NCI-H2029 treated with DMSO at 0.1 percent for 48 hours (cell line): ENCODE data around the gene CTNNA1.

Experiments used
- DNase-seq: peaks from one replicate; lab custom pipeline; 2025; lab: John Stamatoyannopoulos, UW

The CTNNA1 gene

DNA sequence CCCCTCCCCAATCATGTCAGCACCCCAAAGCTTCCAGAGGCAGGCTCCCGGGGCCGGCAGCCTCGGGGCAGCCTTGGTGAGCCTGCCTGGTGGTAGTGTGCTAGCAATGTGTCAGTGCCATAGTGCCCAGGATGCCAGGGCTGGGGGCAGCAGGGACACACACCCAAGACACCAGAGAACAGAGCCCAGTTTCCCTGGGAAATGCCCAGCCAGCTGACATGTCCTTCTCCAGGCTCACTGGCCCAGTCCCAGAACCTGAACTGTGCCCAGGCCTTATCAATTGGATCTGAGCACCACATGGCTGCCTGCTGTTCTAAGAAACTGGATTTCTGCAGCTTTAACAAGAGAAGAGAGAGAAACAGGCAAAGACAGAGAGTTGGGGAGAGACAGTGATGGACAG, 196.8 kb downstream of the CTNNA1 start:
- no peak for DNase-seq

DNA sequence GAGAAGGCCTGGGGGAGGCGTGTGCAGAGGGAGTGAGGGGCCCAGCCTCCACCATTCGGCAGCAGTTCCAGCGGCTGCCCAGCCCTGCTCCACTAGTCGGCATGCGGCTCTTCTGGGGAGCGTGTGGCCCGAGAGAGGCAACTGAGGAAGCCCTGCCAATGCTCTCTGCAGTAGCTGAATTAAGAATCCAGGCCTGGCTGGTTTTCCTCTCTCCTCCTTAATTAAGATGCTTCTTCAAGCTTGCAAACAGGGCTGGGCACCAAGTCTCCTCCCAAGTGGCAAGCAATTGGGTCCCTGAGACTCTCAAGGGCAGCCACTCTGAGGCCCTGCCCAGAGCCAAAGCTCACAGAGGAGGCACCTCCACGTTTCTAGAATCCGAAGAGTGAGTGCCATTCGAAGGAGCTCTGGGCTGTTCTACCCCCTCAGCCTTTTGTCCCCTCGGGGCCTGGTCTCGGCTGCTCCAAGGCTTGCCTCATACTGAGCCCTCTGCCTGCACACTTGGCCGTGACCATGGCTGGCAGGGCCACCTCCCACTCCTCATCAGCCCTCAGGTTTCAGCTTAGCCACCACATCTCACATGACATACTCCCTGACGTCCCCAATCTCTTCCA, 197.3 kb downstream of the CTNNA1 start:
- no peak for DNase-seq

DNA sequence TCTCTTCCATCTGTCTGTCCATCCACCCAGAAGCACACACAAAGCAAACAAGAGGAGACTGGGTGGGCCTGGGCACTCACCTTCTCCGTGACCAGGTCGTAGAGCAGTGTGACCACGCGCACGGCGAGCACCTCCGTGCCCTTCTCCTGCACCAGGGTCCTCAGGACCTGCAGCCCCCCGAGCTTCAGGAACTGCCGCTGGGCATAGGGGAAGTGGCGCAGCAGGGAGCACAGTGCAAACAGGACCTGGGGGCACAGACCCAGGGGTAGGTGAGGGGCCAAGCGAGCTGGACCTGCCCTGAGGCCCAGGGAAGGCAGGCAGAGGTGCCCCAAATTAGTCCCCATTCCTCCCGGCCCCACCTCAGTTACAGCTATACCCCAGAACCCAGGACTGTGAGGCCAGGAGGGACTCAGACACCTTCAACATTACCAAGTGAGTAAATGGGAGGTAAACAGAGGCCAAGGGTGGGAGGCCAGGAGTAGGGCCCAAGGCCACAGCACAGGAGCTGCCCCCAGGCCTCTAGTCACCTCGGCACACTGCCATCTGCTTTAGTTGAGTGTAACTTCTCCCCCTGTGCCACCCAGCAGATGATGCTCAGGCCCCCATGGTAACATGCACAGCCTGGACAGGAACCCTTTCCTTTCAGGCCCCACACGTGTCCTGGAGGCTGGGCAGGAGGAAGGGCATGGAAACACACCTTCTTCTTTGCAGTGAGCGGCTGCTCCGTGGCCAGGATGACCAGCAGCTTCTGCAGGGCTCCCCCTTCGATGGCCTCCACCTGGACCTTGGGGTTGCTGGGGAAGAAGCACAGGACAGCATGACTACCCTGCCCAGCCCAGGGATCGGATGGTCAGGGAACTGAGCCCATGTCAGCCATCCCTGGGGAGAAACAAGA, 198.1 kb downstream of the CTNNA1 start:
- no peak for DNase-seq

DNA sequence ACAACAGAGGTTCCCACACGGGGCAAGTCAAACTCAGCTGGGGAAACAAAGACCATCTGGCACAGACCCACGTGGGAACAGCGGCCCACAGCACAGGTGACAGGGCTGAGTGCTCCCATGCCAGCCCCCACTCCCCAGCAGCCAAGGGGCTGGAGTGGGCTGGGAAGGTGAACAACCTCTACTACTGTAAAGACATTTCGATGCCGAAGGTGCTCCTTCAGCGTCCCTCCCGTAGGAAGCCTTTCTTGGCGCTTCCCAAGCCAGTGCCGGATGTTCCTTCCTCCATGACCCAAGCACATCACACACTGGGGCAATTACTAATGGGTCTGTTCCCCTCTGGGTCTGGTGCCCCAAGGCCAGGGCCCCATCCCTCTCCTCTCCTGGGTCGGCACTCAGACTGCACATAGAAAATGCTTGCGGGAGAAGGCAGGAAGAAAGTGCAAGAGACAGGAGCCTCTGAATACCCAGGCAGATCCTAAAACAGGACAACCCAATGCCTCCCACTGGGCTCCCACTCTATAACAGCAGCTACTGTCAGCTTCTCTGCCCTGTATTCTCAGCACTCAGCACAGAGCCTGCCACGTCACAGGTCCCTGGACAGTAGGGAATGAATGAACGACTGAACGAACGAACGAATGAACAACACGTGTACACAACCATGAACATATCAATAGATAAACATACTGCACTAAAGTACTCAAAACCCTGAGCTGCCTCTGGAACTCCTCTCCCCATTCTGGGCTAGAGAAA, 198.9 kb downstream of the CTNNA1 start:
- DNase-seq, result no peak

DNA sequence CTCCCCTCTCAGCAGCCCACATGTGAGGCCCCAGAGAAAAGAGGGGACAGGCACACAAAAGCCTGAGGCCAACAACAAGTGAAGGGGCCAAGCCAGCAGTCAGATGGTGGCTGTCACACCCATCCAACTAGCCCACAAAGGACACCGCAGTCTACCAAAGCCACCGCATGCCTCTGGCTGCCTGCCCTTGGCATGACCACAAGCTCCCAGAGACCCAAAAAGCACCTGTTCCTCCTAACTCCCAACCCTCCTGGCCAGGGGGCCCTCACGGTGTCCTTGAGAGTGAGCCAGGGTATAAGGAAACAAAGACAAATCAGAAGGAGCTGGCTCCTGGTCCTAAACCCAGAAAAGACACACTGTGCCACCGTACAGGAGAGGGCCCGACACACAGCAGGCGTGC, 199.7 kb downstream of the CTNNA1 start:
- DNase-seq, result peak; percentile 93

DNA sequence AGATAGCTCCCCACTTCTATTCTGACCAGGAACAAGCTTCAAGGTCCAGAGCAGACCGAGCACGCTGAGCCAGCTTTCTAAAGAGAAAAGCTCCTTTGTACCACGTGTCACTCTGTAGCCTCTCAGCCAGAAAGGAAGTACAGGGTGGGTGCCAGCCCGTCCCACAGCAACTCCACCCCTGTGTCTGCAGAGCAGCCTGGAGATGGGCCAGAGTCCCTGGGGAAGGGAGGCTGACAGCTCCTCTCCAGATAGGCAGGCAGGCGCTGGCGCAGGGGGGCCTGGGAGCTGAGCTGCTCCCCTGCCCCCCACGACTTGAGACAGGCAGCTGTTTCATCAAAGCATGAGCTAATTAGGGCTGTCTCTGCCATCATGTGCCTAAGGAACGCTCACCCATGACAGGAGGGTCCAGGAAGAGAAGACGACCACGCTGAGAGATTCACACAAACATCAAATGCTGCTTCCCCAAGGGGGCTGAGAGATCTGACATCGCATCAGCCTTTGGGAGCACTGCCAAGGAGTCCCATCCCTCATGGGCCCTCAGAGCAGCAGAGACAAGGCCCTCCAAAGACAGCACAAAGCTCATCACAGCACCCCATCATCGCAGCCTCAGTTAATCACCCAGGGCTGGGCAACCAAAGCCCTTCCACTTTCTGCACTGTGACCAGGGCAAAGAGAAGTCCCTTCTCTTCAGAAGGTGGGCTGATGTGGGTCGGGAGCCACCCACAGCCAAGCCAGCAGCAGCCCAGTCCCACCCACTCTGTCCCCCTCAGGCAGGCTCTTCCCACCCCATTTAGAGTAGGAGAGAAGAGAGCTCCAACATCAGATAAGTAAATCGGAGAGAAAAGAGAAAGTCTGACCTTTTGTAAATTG, 200.4 kb downstream of the CTNNA1 start:
- peak; percentile 93 for DNase-seq

DNA sequence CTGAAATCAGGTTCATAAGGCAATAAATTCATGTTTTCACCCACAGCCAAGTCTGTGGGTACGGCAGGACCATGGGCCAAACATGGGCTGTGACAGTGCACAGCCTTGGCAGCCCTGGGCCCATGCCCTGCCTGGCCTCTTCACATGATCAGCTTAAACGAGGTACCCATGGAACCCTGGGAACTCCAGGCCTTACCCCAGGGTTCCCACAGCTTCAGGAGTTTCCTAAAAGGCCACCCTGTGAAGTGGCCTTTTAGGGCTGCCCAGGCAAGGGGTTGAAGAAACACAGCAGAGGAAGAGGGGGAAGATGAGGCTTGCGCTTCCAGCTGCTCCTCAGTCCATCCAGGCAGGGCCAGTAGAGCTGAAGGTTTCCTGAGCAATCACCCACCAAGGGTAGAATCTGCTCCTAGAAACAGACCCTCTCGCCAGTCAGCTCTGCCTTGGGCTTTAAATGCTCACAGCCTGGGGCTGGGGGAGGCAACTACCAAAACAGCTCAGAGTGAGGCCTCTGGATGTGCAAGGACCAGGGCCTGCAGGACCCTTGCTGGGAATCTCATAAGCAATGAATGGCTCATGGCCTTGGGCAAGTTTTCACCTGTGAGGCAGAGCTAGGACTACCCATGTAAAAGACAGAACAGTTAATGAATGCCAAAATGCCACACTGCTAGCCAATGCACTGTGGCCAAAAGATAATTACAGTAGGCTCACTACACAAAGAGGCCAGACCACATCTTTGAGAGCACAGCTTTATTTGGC, 201.2 kb downstream of the CTNNA1 start:
- no peak for DNase-seq

DNA sequence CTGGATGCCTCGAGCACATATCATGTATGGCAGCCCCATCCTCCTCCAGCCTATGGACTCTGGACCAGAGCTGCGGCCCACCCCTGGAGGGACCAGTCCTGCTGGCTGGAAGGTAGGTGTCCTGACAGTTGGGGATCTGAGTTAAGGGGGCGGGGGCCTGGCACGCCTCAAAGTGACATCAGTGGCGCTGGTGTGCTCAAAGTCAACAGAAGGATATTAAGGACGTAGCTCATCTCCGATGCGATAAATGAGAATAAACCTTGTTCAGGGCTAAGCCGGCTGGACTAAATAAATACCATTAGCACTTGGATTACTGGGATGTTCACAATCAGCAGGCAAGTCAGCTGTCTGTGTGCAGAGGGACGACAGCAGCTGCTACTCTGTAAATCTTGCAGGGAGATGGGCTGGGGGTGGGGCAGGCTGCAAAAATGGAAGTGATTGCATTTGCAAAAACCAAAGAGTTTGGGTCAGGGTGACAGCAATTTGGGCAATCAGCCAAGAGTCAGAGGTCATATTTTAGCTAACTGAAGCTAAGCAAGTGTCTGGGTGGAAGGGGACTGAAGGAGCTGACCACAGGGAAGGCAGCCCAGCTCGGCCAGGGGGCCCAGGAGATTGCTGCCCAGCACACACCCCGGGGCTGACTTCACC, 201.9 kb downstream of the CTNNA1 start:
- DNase-seq, result peak; percentile 87

DNA sequence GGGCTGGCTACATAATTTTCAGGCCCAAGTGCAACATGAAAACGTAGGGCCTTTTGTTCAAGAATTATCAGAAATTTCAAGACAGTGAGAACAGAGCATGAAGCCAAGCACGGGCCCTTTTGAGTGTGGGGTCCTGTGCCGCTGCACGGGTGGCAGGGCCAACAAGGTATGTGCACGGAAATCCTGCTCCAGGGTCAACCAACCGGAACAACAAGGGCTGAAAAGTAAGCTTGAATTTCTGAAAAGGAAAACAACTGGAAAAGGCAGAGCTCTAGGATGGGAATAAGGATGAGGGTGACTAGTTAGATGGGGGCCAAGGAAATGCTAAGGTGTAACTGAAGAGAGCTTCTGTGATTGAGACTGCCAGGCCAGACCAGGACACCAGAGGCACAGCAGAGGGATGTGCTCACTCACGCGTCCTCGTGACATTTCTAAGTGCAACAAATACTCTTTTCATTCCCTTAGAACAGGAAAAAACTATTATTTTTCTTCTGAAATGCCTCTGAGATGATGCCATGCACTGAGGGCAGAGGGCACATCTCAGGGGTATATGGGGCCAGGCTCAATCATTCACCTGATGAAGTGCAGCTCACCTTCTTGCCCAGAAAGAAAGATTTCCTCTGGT, 202.6 kb downstream of the CTNNA1 start:
- no peak for DNase-seq

DNA sequence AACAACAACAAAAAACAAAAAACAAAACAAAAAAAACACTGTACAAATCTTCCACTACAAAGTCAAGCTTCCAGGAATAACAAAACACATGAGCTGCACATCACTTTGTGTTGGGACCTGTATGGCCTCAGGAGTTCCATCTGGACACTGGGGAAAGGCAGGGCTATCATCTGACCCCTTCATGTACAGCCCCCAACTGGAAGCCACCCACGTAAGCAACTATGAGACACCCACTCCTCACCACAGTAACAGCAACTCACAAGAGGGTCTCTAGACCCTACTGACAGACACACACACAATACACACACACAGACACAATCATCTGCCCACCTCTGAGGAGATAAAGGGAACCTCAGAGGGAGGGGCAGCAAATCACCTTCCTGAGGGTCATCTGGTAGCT, 203.6 kb downstream of the CTNNA1 start:
- no peak for DNase-seq

DNA sequence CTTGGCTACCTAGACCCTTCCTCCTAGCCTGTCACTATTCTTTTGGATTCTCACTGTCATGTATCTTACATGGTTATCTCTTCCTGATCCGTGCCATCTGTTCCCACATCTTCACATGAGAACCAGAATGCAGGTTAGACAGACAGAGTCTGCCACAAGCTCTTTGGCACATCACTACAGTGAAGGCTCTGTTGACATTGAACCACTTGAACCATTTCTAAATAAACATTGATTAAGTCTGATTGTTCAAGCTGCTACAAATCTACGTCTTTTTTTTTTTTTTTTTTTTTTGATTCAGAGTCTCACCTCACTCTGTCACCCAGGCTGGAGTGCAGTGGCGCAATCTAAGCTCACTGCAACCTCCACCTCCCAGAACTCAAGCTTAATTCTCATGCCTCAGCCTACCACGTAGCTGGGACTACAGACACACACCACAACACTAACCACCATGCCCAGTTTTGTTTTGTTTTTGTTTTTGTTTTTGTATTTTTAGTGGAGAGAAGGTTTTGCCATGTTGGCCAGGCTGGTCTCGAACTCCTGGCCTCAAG, 207.0 kb downstream of the CTNNA1 start:
- peak; percentile 90 for DNase-seq

DNA sequence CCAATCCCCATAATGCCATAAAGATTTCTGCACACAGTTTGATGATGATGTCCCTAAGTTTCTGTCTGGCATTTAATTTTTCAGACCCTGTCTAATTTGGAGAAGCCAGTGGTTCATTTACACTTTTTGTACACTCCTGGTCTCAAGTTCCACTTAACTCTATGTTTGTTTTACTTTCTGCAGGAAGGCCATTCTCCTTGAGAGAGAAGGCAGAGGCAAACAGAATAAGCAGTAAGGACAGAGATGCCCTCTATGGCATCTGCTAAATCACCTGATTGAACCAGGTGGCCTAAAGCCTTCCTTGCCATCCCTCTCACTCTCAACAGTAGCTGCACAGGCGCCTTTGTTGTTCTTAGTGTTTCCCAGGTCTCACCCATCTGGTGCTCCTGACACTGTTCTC, 208.0 kb downstream of the CTNNA1 start:
- DNase-seq, result peak; percentile 43

DNA sequence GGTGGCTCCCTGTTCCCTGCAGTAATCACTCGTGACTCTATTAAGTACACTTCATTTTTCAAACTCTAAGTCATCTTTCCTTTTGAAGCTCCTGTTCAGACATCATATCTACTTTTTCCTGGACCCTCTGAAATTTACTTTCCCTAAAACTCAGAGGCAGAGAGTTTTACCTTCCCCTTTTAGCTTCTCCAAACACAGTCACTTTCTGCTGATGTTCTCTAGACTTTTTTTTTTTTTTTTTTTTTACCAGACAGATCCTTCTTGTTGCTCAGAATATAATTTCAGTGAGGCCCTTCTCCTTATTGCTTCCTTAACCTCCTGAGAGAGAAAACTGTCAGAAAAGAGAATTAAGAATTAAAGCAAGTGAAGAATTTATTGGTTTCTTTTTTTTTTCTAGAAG, 208.5 kb downstream of the CTNNA1 start:
- no peak for DNase-seq

DNA sequence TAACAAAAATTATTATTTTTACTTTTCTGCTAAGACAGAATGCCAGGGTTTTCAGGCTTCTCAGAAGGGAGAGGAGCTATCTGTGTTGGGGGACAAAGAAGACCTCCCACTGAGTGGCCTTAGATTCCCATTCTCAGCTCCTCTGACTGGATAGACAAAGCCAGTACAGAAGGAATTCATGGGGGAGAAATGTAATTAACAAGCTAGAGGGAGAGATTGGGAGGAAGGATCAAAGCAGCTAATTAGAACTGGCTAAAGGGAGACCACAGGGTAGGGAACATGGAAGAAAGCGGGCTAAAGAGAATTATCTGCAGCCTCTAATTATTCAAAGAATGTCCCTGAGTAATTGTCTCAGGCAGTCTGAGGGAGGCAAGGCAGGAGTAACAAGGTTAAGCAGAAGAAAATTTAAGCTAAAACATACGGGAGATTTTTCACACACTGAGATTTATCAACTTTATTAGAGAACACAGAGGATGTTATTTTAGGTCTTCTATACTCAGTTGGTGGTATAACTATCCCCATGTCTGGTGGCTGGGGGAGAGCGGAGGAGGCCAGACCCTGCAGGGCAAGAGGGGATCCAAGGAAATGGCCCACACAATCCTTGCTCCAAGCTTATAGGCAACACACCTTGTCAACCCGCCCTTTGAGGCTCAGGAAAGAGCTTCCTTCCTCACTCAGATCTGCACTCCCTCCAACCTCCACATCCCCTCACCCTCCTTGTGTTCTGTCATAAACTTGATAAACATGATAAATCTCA, 209.6 kb downstream of the CTNNA1 start:
- no peak for DNase-seq

DNA sequence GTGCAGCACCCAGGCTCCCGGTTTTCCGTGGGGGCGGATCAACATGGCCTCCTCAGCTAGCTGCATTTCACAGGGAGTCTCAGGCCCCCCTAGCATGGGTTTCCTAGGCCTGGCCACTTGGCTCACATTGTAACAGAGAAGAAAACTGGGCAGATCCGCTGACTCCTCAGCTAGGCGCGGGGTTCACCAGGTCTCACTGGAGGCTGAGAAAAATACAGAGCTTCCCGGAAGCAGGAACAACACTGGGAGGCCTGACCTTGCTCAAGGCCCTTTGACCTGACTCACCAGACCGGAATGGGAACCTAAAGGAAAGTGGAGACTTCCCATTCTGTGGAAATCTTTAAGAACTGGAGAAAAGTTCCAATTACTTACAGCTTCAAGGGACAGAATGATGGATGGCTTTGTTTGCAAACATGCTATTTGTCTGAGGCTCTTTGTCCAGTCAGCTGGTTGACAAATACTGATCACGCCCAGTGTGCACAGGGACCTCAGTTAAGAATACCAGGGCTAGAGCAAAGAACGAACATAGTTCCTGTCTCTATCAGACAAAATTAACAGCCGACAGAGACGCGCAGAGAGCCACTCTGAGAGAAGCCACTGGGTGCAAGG, 210.6 kb downstream of the CTNNA1 start:
- DNase-seq, result no peak

DNA sequence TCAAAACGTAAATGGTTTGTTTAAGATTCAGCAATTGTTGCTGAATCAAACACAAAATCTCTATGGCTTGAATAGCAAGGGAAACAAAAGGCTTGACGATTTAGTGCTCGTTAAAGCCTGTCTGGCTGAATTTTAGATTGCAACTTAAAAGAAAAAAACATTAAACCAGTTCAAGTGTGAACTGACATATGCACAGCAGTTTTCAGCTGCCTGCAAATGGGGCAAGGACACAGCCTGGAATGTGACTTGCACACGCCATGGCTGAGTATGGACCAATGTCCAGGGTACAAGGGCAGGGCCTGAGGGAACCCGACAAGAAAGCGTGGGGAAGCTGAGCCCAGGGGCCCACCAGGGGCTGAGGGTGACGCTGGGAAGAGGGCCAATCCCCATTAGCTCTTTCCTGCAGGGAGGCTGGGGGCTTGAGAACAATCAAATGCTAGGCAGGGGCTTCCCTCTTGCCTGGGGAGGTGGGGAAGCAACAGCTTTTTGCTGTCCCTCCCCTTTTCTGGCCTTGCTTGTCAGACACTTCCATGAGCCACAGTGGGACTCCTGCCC, 211.5 kb downstream of the CTNNA1 start:
- DNase-seq, result no peak

DNA sequence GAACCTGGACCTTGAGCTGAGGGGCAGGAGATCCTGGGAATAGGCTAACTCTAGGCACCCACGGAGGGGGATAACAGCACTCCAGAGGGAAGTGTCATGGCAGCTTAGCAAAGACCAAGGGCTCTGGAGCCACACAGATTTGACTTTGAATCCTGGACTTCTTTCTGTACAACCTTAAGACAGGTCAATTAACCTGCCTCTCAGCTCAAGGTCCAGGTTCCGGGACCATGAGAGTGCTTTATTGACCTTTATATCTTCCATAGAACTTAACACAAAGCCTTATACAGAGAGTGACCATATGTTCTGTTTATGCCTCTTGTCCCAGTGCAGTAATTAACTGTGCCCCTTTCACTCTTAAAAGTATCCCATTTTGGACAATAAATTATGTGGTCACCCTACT, 212.4 kb downstream of the CTNNA1 start:
- no peak for DNase-seq

DNA sequence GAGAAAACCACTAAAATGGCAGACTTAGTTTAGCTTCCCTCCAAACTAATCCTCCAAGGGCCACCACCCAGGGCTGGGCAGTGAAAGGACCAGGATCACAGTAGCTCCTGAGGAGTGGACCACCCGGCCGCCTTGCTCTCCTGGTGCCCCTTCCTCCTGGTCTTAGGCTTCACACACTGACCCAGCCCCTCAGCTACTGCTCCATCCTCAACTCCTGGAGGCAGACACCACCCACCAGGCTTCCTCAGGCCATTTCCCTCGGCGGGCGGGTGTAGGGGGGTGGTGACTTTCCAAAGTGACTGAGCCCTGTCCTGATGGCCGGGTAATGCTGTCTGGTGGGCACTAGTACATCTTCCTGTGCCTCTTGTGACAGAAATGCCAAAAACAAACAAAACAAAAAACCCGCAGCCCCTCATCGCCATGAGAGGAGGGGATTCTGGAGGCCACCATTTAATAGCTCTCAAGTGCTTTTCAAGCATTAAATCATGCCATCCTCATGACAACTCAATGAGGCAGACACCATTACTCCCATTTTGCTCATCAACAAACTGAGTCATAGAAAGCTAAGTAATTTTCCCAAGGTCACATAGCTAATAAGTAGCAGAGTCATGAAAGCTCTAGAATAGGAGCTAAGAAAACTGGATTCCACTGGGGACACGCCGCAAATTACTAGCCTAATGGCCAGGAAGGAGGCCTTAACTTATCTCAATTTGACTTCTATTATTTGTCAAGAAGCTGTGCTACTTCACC, 213.2 kb downstream of the CTNNA1 start:
- no peak for DNase-seq
